PC-3 (cell line): ENCODE data around the gene KTI12. TPM values are rescaled to one million over a fixed set of nuclear protein-coding genes. Genes with fewer than 3 reads are reported as not detected.

Experiments
- ATAC-seq: fragments of 200-7000 bp; cut with Tn5 transposase; 2 replicates; pipeline ENCODE4 v1.9.1; 2020; ENCODE audit warnings: mild to moderate bottlenecking, moderate library complexity
- BruUV-seq: library from RNA; stranded (reverse); fragments of 400-500 nt; replicated peaks from 2 replicates; lab custom pipeline; 2021; lab: Mats Ljungman, UMichigan
- CTCF ChIA-PET: fragments of 300-600 bp; sonication (Branson Sonifier 250); formaldehyde crosslinking; loops from one replicate; lab custom pipeline; 2022; ENCODE audit warnings: antibody characterized with exemption; lab: Charles Lee
- POLR2A ChIA-PET: fragments of 300-600 bp; sonication (Branson Sonifier 250); formaldehyde crosslinking; loops from one replicate; lab custom pipeline; 2022; ENCODE audit warnings: antibody characterized with exemption; ENCODE audit not compliant: unreplicated experiment; lab: Charles Lee
- DNase-seq: peaks from one replicate; pipeline ENCODE4 v3.0.0-alpha.2; 2015
- H2AFZ ChIP-seq: fragments of 300-600 bp; sonication (generic); 2 replicates; pipeline ENCODE4 v1.6.0; 2016; ENCODE audit warnings: antibody characterized with exemption, low read length
- H3F3A ChIP-seq: fragments of 300-600 bp; sonication (generic); one replicate; pipeline ENCODE4 v1.6.0; 2017; ENCODE audit warnings: antibody characterized with exemption, low read length, control low read depth, mild to moderate bottlenecking; ENCODE audit not compliant: unreplicated experiment
- H3K27ac ChIP-seq: fragments of 300-600 bp; sonication (generic); 2 replicates; pipeline ENCODE4 v1.5.1; 2016; ENCODE audit warnings: mild to moderate bottlenecking, low read length
- H3K27me3 ChIP-seq: fragments of 300-600 bp; sonication (generic); 2 replicates; pipeline ENCODE4 v1.6.1; 2016; ENCODE audit warnings: low read length, mixed read lengths
- H3K36me3 ChIP-seq: fragments of 300-600 bp; sonication (generic); 2 replicates; pipeline ENCODE4 v1.6.1; 2016; ENCODE audit warnings: low read depth, mixed run types, low read length, mixed read lengths
- H3K4me1 ChIP-seq: fragments of 300-600 bp; sonication (generic); 2 replicates; pipeline ENCODE4 v1.5.1; 2016; ENCODE audit warnings: low read length; ENCODE audit not compliant: insufficient read depth
- H3K4me2 ChIP-seq: fragments of 300-600 bp; sonication (generic); 2 replicates; pipeline ENCODE4 v1.6.0; 2016; ENCODE audit warnings: low read length
- H3K4me3 ChIP-seq: fragments of 300-600 bp; sonication (generic); 2 replicates; pipeline ENCODE4 v1.5.1; 2016; ENCODE audit warnings: mild to moderate bottlenecking, low read length, mixed read lengths
- H3K79me2 ChIP-seq: fragments of 300-600 bp; sonication (generic); 2 replicates; pipeline ENCODE4 v1.6.1; 2017; ENCODE audit warnings: low read length, mixed read lengths
- H3K9ac ChIP-seq: fragments of 300-600 bp; sonication (generic); 2 replicates; pipeline ENCODE4 v1.6.0; 2016; ENCODE audit warnings: mild to moderate bottlenecking, low read length
- H3K9me2 ChIP-seq: fragments of 300-600 bp; sonication (generic); replicated peaks from 2 replicates; pipeline ENCODE4 v1.6.1; 2016; ENCODE audit warnings: mixed run types, low read length, mixed read lengths
- H3K9me3 ChIP-seq: fragments of 300-600 bp; sonication (generic); 2 replicates; pipeline ENCODE4 v1.6.1; 2016; ENCODE audit warnings: low read length, mixed read lengths
- H4K20me1 ChIP-seq: fragments of 300-600 bp; sonication (generic); 2 replicates; pipeline ENCODE4 v1.6.1; 2016; ENCODE audit warnings: low read length, mixed read lengths
- EZH2 ChIP-seq: fragments of 300-600 bp; sonication (generic); IDR thresholded peaks from one replicate; pipeline ENCODE4 v1.6.1; 2017; ENCODE audit warnings: antibody characterized with exemption, mild to moderate bottlenecking, low read length; ENCODE audit not compliant: unreplicated experiment
- EZH2phosphoT487 ChIP-seq: fragments of 300-600 bp; sonication (generic); IDR thresholded peaks from 2 replicates; pipeline ENCODE4 v1.6.1; 2018; ENCODE audit warnings: mild to moderate bottlenecking, antibody characterized with exemption, low read length, borderline replicate concordance
- intact Hi-C: fragments of 100-400 bp; cut with micrococcal nuclease; formaldehyde crosslinking; loops from 2 replicates; pipeline ENCODE4 v1.9.0; 2023
- total RNA-seq: library from RNA; depleted of rRNA; stranded (reverse); fragments of >200 nt; gene quantifications from 2 replicates; pipeline ENCODE4 v1.2.3, GENCODE V29; 2014; rRNA removed
- TF ChIP-seq, protein P1 (sequence below): fragments of 300-600 bp; sonication (generic); conservative IDR thresholded peaks from 2 replicates; pipeline ENCODE4 v1.5.1; 2017; ENCODE audit warnings: antibody characterized with exemption, low read depth, mild to moderate bottlenecking, low read length

KTI12 gene
- total RNA-seq, 1 experiment from 2014 or later = 9.7 TPM

DNA sequence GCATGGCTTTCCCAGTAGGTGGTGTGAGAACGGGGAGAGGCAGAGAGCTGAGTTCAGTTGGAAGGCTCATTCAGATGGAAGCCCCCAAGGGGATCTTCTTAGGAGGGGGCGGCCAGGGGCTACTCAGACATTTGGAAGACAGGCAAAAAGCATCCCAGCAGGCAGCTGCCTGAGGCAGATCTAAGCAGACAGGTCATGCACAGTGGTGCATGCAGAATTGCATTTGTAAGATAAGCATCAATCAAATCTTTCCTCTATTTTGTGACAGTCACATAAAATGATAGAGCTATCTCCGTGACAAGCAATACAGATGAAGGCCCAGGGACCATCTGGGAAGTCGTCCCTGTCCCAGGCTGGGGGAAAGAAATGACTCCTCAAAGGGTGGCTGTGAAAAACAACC, 46.9 kb downstream of the KTI12 start:
- POLR2A ChIA-PET = no interaction called here
- no peak overlapping the region for H3K9ac ChIP-seq
- no peaks in the 10 kb centered on the region for H3K9me2 ChIP-seq
- H3K79me2 ChIP-seq = no peaks in the 10 kb centered on the region
- CTCF ChIA-PET = no interaction called here
- H3K4me3 ChIP-seq = no peak overlapping the region
- intact Hi-C loops = no loop called here
- no peak overlapping the region for H3K4me2 ChIP-seq
- DNase-seq = no peak
- no peaks in the 10 kb centered on the region for H3K4me1 ChIP-seq
- no peak overlapping the region for H3K27ac ChIP-seq
- H3K36me3 ChIP-seq = no peaks in the 10 kb centered on the region
- no peaks in the 10 kb centered on the region for H4K20me1 ChIP-seq
- no peak for ATAC-seq
- H2AFZ ChIP-seq = no peak overlapping the region
- H3K27me3 ChIP-seq = no peaks in the 10 kb centered on the region
- H3K9me3 ChIP-seq = no peaks in the 10 kb centered on the region
- TF ChIP-seq EZH2phosphoT487 (no peak), EZH2 (no peak)
- TF ChIP-seq, protein P1, sequence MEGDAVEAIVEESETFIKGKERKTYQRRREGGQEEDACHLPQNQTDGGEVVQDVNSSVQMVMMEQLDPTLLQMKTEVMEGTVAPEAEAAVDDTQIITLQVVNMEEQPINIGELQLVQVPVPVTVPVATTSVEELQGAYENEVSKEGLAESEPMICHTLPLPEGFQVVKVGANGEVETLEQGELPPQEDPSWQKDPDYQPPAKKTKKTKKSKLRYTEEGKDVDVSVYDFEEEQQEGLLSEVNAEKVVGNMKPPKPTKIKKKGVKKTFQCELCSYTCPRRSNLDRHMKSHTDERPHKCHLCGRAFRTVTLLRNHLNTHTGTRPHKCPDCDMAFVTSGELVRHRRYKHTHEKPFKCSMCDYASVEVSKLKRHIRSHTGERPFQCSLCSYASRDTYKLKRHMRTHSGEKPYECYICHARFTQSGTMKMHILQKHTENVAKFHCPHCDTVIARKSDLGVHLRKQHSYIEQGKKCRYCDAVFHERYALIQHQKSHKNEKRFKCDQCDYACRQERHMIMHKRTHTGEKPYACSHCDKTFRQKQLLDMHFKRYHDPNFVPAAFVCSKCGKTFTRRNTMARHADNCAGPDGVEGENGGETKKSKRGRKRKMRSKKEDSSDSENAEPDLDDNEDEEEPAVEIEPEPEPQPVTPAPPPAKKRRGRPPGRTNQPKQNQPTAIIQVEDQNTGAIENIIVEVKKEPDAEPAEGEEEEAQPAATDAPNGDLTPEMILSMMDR = no peak
- no peaks in the 10 kb centered on the region for H3F3A ChIP-seq
- no TSS peak for BruUV-seq

GRCh38 chr1:51982161-51982560, 51.4 kb downstream of the KTI12 start:
- intact Hi-C loops = no loop called here
- no peaks in the 10 kb centered on the region for H3K27me3 ChIP-seq
- no TSS peak for BruUV-seq
- no peak overlapping the region for H3K4me3 ChIP-seq
- TF ChIP-seq EZH2 (no peak), EZH2phosphoT487 (no peak)
- TF ChIP-seq, protein P1 = no peak
- H3K79me2 ChIP-seq = no peaks in the 10 kb centered on the region
- DNase-seq (no peak), ATAC-seq (no peak)
- H3K9me3 ChIP-seq = no peaks in the 10 kb centered on the region
- no peak overlapping the region for H3K27ac ChIP-seq
- H3F3A ChIP-seq = no peaks in the 10 kb centered on the region
- H3K9ac ChIP-seq = no peak overlapping the region
- H3K36me3 ChIP-seq = no peaks in the 10 kb centered on the region
- H4K20me1 ChIP-seq = no peaks in the 10 kb centered on the region
- H3K4me2 ChIP-seq = no peak overlapping the region
- H3K4me1 ChIP-seq = peaks cover 14% of the 10 kb centered on the region
- ChIA-PET CTCF (no interaction called here), POLR2A (no interaction called here)
- H3K9me2 ChIP-seq = no peaks in the 10 kb centered on the region
- no peak overlapping the region for H2AFZ ChIP-seq

Other genes with a start within 250 kb of the KTI12 start
- gene NRDC, start 155.1 kb downstream of the KTI12 start, total RNA-seq = 96.8 and 116 TPM in 2 replicates
- 4.5 and 5.0 TPM in 2 replicates for gene RAB3B, start 43.1 kb downstream of the KTI12 start, total RNA-seq
- gene TXNDC12, start 21.4 kb upstream of the KTI12 start, total RNA-seq = 28.6 and 36.8 TPM in 2 replicates
- gene BTF3L4, start 22.5 kb upstream of the KTI12 start, total RNA-seq = 33.8 and 50.4 TPM in 2 replicates
- 14.2 and 16.6 TPM in 2 replicates for gene ZFYVE9, start 108.3 kb upstream of the KTI12 start, total RNA-seq